MG63 (cell line): ENCODE measurements around the gene PIGN. TPM values are rescaled to one million over a fixed set of nuclear protein-coding genes. Genes with fewer than 3 reads are reported as not detected.

Experiments used
- DNase-seq: peaks from one replicate; pipeline ENCODE4 v3.0.0-alpha.2; 2020
- H3K27me3 ChIP-seq: fragments of 250-450 bp; sonication (Bioruptor Pico); 2 replicates; pipeline ENCODE4 v1.5.1; 2020; ENCODE audit warnings: mild to moderate bottlenecking, moderate library complexity
- H3K36me3 ChIP-seq: fragments of 250-450 bp; sonication (Bioruptor Pico); 2 replicates; pipeline ENCODE4 v1.5.1; 2020; ENCODE audit warnings: mild to moderate bottlenecking, moderate library complexity
- H3K4me3 ChIP-seq: fragments of 250-450 bp; sonication (Bioruptor Pico); 2 replicates; pipeline ENCODE4 v1.5.1; 2020; ENCODE audit warnings: mild to moderate bottlenecking, moderate library complexity
- H3K9me3 ChIP-seq: fragments of 250-450 bp; sonication (Bioruptor Pico); 2 replicates; pipeline ENCODE4 v1.5.1; 2020; ENCODE audit warnings: mild to moderate bottlenecking, moderate library complexity
- total RNA-seq: library from RNA; depleted of rRNA; stranded (reverse); fragments of >200 nt; shearing (Covaris generic); gene quantifications from 2 replicates; pipeline ENCODE4 v1.2.3, GENCODE V29; 2014; ENCODE audit warnings: low replicate concordance

Gene PIGN
- total RNA-seq, 1 experiment from 2014 or later, result 19.2 TPM

DNA sequence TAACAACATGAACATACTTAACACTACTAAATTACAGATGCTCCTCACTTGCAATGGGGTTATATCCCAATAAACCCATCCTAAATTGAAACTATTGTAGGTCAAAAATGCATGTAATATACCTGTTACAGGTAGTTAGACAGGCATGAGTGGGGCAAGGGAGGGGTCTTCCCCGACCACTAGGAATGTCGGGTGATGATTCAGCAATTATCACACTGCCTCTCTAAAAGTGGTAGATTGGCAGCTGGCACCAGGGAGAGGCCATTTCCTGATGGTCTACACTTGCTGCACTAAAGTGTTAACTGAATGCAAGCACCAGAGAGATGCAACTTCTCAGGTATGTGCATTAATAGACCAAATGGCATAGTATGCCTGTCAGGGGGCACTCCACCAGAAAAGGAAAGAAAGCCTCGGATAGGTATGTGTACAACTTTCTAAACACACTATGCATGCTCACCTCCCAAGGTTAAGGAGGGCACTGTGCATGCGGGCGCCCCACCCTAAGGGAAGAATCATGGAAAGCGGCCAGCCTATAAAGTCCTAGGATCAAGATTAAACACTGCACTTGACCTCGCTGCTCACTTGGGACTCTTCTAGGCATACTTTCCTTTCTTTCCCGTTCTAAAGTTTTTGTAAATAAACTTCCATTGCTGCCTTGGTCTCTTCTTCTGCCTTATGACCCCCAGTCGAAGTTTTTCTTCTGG is 35.6 kb downstream of the PIGN start:
- Histone ChIP-seq H3K9me3 (no peaks in the 10 kb centered on the region), H3K36me3 (no peaks in the 10 kb centered on the region), H3K27me3 (no peaks in the 10 kb centered on the region), H3K4me3 (no peak overlapping the region)
- DNase-seq, result no peak

DNA sequence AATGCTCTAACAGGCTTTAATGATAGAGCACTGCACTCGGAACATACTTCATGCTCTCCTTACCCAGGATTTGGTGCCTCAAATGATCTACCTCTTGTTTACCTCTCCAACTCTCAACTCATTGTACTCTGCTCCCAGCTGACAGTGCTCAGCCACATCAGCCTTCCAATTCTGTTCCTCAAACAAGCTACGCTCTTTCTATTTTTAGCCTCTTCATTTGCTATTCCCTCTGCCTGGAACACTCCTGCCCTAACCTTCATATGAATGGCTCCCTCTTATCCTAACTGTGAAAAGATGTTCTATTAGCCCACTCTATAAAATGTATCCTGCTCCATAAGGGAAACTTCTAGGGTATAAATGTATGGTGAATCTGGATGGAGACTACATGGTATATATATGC is 42.5 kb downstream of the PIGN start:
- no peak for DNase-seq
- H3K9me3 ChIP-seq, result no peaks in the 10 kb centered on the region

DNA sequence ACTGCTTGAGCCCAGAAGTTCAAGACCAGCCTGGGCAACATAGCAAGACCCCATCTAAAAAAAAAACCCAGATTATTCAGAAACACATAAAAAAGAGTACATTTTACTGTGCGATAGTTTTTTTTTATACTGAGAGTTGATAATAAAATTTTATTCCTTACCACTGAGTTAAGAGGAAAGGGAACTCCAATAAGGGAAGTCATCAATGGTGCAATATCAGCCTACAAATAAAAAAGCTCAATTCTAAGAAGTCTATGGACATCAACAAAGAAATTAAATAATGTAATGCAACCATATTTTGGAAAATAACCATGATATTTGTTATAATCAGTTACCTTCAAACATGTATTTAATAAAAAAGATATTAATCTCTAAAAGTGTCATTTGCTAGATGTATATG is 46.6 kb downstream of the PIGN start:
- no peak for DNase-seq

More for the DNA sequence above, 42.5 kb downstream of the PIGN start:
- Histone ChIP-seq H3K4me3 (no peak overlapping the region), H3K27me3 (no peaks in the 10 kb centered on the region), H3K36me3 (no peaks in the 10 kb centered on the region)

DNA sequence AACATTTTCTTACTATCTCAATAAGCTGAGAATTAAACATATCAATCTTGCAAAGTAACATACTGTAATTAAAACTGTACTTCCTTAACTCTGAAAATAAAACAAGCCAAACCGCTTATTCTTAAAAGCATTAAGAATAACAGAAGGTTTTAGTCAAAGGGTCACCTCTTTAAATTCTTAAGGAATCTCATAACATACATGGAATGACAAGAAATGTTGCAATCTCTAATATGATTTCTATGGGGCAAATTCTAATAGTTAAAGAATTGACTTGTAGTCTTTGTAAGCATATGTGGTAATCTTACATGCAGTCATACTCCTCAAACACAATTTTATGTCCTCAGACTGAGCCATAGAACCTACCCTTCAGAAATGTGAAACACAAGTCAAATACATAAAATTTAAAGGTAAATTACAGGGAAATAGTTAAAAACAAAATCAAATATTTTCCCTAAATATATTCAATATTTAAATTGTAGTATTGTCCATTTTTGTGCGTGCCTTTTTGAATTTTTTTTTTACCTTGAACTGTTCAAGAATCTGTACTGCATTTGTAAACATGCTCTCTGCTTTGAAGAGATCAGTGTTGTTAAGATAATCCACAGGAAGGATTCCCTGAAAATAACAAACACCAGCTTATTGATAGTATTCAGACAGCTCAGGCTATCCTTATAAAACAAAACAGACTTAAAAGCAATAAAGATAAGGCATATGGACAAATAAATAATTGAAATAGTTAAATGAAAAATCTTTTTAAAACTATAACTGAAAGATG is 48.2 kb downstream of the PIGN start:
- H3K36me3 ChIP-seq, result no peaks in the 10 kb centered on the region
- no peaks in the 10 kb centered on the region for H3K9me3 ChIP-seq
- no peaks in the 10 kb centered on the region for H3K27me3 ChIP-seq
- no peak for DNase-seq
- no peak overlapping the region for H3K4me3 ChIP-seq

More for the DNA sequence above, 46.6 kb downstream of the PIGN start:
- no peaks in the 10 kb centered on the region for H3K36me3 ChIP-seq
- H3K9me3 ChIP-seq, result no peaks in the 10 kb centered on the region
- no peaks in the 10 kb centered on the region for H3K27me3 ChIP-seq
- H3K4me3 ChIP-seq, result no peak overlapping the region

DNA sequence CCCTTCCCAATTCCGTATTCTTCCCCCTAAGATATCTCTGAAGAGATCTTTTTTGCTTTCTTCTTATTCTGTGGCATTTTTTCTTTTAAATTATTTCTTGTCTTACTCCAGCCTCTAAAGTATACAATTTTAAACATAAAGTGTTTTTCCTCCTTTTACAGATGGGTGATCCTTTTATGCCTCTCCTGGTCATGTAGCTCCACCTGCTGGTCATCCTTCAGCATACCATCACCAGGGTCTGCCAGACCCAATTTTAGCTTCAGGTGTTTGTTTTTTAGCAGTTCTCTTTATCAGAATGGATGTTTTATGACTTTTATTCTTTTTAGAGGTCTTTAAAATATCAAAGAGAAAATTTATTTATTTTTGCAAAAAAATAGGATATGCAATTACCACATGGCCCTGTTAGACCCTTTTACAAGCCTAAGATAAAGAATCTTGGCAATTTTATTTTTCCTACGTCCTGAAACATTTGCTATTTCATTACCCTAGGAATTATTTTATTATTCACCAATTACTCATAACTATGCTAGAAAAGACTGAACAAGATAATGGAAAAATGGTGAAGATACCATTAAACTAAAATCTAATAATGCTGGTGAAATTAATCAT is 55.5 kb downstream of the PIGN start:
- DNase-seq, result peak; percentile 23
- Histone ChIP-seq H3K9me3 (no peaks in the 10 kb centered on the region), H3K36me3 (no peaks in the 10 kb centered on the region), H3K4me3 (no peak overlapping the region), H3K27me3 (no peaks in the 10 kb centered on the region)

DNA sequence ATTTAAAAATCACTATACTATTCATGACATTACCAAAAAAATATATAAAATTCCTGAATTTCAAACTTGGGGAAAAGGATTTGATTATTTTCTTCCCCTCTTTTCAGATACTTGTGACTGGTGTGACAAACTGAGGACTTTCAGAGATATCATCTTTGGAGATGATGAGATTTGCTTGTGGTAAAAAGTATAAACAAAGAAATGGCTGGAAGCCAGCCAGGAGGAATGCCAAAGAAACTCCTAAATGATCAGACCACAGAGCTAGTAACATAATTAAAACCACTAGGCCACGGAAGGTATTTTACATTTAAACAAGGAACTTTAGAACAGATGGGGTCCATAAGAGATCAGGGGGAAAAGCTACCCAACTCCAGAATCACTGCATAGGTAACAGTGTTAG is 58.7 kb downstream of the PIGN start:
- H3K9me3 ChIP-seq, result no peaks in the 10 kb centered on the region
- no peaks in the 10 kb centered on the region for H3K27me3 ChIP-seq
- H3K36me3 ChIP-seq, result no peaks in the 10 kb centered on the region
- peak; percentile 9 for DNase-seq
- no peak overlapping the region for H3K4me3 ChIP-seq

DNA sequence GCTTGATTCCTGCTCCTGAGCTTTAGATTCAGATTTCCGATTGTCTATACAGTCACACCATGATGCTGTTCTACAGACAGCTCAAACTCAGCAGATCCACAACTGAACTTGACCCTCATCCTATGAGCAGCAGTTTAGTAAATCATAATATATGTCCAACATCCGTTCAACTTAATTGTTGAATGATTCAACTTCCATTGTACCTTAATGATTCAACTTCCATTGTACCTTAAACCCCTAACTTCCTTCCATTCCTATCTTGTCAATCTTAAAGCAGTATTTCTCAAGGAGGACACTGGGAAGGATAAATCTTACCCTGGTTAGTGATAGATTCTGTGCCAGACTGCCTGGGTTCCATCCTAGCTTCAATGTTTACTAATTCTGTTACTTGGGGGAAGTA is 60.1 kb downstream of the PIGN start:
- Histone ChIP-seq H3K4me3 (no peak overlapping the region), H3K9me3 (no peaks in the 10 kb centered on the region), H3K27me3 (no peaks in the 10 kb centered on the region), H3K36me3 (no peaks in the 10 kb centered on the region)
- no peak for DNase-seq

DNA sequence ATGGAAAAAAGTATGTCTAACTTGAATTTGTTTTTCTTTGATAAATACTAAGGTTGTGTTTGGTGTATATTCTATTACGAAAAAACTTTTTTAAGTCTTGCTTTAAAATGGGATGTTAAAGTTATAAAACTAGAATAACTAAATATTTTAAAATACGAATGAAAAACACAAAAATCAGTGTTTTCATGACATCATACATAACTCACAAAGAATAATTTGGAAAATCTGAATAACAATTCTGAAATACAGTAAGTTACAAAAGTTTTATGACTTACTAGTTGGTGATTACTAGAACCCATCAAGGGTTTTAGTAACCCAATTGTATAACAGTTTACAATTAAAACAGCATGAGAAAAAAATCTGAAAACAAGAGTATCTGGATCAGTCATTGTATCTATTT is 61.2 kb downstream of the PIGN start:
- Histone ChIP-seq H3K9me3 (no peaks in the 10 kb centered on the region), H3K36me3 (no peaks in the 10 kb centered on the region; the same call in 1 of the 2 replicates)
- no peak for DNase-seq

DNA sequence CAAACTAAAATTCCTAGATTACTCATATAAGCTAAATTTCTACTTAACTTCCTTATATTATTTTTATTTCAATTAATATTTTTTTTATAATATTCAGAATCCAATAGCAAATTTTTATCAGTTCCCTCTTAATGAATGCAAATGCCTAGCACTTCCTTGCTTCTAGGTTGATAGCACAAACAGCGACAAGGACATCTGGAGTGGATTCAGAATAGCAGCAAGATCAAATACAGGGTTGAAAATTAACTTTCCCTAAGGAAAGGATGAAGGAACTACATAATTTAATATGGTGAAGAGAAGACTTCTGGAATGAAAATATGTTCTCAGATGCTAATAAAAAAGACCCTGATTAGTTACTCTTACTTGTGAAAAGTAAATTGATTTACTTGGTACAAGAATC is 64.5 kb downstream of the PIGN start:
- Histone ChIP-seq H3K4me3 (no peak overlapping the region), H3K36me3 (peaks cover 3% of the 10 kb centered on the region), H3K27me3 (no peaks in the 10 kb centered on the region), H3K9me3 (peaks cover 2% of the 10 kb centered on the region; the same call in 1 of the 2 replicates)
- no peak for DNase-seq

More for the DNA sequence above, 61.2 kb downstream of the PIGN start:
- no peaks in the 10 kb centered on the region for H3K27me3 ChIP-seq
- no peak overlapping the region for H3K4me3 ChIP-seq

DNA sequence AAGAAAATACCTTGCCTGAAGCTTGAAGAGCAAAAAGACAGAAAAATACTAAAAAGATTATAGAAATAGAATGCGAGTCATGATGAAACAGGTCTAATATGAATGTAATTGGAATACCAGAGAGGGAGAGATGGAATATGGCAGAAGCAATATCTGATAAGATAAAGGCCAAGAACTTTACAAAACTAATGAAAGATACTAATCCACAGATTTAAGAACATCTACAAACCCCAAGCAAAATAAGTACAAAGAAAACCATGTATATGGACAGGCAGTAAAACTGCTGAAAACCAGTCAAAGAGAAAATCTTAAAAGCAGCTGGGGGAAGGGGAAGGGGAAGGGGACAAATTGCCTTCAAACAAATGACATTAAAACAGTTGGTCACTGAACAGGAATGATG is 67.0 kb downstream of the PIGN start:
- Histone ChIP-seq H3K9me3 (peaks cover 2% of the 10 kb centered on the region; the same call in 1 of the 2 replicates), H3K27me3 (no peaks in the 10 kb centered on the region), H3K4me3 (no peak overlapping the region), H3K36me3 (peaks cover 3% of the 10 kb centered on the region)
- no peak for DNase-seq

DNA sequence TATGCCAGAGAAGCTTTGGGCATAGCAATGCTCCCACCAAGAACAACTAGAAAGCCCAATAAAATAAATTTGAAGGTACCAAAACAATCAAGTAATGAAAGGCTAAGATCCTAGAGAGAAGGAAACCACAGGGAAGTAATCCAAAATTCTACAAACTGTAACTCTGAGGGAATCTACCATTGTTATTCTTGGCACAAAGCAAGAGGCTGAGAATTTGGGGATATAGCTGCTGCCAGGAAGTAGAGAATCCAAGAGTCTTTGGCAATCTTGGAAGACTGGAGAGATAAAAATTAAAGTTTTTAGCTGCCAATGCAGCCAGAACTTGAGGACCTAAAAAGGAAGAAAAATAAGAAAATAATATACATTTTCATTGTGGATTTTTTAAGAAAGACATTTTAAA is 68.5 kb downstream of the PIGN start:
- H3K9me3 ChIP-seq, result peaks cover 2% of the 10 kb centered on the region; the same call in 1 of the 2 replicates

DNA sequence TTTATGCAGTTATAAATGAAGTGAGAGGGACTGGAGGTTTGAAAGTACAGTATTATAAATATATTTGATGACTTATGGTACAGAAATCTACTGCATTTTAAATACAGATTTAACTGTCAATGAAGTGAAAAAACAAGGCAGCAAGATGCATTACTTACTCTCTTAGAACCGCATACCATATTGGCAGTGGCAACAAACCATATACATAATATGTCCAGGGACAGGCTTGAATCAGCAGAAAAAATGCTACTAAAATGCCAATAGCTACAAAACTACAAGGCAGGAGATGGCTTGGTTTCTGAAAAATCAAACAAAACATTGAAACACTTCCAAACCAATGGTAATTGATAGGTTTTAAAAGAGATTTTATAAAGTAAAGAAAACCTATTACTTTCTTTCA is 77.2 kb downstream of the PIGN start:
- Histone ChIP-seq H3K36me3 (no peaks in the 10 kb centered on the region; the same call in 1 of the 2 replicates), H3K9me3 (no peaks in the 10 kb centered on the region), H3K27me3 (no peaks in the 10 kb centered on the region), H3K4me3 (no peak overlapping the region)
- peak; percentile 4 for DNase-seq

More for the DNA sequence above, 68.5 kb downstream of the PIGN start:
- Histone ChIP-seq H3K4me3 (no peak overlapping the region), H3K27me3 (no peaks in the 10 kb centered on the region), H3K36me3 (peaks cover 3% of the 10 kb centered on the region)
- DNase-seq, result peak; percentile 14

DNA sequence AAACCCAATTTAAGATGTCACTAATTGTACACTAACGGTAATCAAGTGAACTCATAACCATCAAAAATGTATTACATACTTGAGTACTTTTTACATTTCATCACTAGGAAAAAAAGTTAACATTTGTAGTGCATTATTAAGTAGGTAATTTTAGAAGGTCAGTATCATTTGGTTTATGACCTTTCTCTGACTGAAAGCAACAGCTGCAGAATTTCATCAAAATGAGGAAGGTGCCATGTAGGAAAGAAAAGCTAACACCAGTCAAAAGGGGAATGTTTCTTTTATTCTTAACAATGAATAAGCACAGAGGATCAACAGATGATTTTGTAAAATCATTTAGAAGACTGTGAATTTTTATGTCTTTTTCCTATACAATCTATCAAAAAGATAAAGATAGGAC is 79.0 kb downstream of the PIGN start:
- H3K27me3 ChIP-seq, result no peaks in the 10 kb centered on the region
- no peaks in the 10 kb centered on the region for H3K9me3 ChIP-seq
- no peak for DNase-seq
- H3K36me3 ChIP-seq, result no peaks in the 10 kb centered on the region
- no peak overlapping the region for H3K4me3 ChIP-seq

DNA sequence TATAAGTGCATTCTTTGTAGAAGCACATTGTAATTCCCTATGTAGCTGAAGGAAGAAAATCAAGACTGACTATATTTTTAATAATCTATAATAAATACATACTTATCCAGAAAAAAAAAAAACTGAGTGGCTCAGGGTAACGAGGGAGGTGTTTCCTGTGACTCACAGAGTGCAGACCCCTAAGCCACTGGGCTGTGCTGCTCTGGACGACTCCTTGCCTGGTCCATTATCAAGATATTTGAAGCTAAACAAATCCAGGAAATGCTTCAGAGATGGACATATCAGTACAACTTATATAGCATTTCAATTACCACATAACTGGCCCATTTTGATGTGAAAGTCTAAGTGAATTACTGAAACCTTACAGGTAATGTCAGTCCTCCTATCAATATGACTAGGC is 80.6 kb downstream of the PIGN start:
- no peaks in the 10 kb centered on the region for H3K9me3 ChIP-seq
- DNase-seq, result no peak
- no peak overlapping the region for H3K4me3 ChIP-seq
- no peaks in the 10 kb centered on the region for H3K27me3 ChIP-seq
- no peaks in the 10 kb centered on the region for H3K36me3 ChIP-seq

DNA sequence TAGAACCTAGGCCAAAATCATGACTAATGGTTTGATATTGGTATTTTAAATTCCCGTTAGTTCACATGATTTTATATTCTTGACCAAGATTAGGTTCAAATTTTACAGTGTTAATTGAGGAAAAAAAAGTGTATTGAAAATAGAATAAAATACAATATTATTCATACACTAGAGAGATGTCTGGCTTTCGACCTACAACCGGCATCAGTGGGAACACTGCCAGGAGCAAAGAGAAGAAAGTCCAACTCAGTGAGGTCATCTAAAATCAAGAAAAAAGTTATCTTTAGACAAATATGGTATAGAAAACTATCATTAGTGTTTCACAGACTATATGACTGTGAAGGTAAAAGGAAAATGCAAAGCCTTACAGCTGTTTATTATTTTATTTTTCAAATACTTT is 81.5 kb downstream of the PIGN start:
- no peaks in the 10 kb centered on the region for H3K36me3 ChIP-seq
- no peaks in the 10 kb centered on the region for H3K27me3 ChIP-seq
- peak; percentile 3 for DNase-seq
- no peaks in the 10 kb centered on the region for H3K9me3 ChIP-seq
- H3K4me3 ChIP-seq, result no peak overlapping the region

DNA sequence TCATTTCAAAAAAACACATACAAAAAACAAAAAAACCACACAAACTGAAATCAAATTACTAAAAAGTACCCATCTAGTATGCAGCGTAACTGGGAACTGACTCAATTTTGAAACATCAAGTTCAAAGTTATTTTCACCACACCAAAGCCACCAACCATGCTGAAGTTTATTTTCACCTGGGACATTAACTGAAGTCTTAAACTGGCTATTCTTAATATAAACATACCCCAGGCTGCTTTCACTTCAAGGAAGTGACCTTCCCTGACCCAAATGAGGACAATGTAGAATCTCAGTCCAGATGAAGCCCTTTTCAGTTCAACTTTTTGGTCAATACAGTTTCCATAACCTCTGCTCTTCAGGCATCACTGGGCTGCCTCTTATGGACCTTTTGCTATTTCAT is 84.6 kb downstream of the PIGN start:
- H3K36me3 ChIP-seq, result peaks cover 10% of the 10 kb centered on the region
- no peak overlapping the region for H3K4me3 ChIP-seq
- no peak for DNase-seq
- no peaks in the 10 kb centered on the region for H3K27me3 ChIP-seq
- no peaks in the 10 kb centered on the region for H3K9me3 ChIP-seq

DNA sequence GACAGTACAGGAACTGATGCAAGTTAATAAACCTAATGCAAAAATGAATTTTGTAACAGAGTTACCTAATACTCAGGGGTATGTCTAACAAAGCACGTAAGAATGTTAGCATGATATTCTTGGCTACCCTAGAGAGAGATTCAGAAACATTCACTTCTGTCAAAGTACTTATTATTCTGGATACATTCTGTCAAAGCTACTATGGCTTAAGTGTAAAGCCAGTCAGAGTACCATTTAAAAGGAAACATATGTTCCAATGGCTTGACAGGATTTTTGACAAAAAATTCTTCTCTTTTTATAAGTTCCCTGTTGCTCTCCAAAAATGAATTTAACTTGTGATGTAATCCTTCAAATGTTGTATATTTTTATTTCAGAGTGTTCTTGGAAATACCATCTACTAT is 85.5 kb downstream of the PIGN start:
- DNase-seq, result no peak
- Histone ChIP-seq H3K27me3 (no peaks in the 10 kb centered on the region), H3K9me3 (no peaks in the 10 kb centered on the region), H3K4me3 (no peak overlapping the region), H3K36me3 (peaks cover 10% of the 10 kb centered on the region)
